NCI-H2171 treated with DMSO at 0.1 percent for 48 hours (cell line): ENCODE data around the gene SMAD2.
"Not testable (repeated sequence)": the region's sequence is repeated elsewhere in the genome, so short reads cannot be mapped to it uniquely, and the experiment has no call there.

ENCODE experiments used
- DNase-seq: peaks from one replicate; lab custom pipeline; 2025; lab: John Stamatoyannopoulos, UW

SMAD2 gene

DNA sequence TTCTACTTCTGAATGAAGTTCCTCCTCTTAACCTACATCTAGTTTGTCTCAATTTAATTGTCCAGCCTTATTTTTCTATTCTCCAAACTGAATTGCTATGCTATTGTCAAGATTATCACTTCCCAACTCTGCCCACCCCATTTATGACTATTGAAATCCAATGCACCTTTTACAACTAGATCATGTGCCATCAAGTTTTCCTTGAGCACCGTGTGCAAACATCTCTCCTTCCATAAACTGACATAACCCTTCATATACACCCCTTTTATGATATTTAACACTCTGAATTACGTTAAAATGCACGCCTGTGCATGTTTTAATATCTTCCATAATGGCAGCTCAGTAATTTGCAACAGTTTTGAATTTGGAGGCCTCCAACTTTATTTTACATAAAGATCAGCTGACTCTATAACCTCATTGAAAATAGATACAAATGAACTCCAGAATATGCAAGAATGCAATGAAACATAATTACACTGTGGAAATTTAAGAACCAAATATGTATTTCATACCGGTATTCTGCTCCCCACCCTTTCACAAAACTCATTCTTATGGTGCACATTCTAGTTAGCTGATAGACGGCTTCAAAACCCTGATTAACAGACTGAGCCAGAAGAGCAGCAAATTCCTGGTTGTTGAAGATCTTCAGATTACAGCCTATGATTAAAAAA, 85.5 kb downstream of the SMAD2 start:
- DNase-seq: no peak

DNA sequence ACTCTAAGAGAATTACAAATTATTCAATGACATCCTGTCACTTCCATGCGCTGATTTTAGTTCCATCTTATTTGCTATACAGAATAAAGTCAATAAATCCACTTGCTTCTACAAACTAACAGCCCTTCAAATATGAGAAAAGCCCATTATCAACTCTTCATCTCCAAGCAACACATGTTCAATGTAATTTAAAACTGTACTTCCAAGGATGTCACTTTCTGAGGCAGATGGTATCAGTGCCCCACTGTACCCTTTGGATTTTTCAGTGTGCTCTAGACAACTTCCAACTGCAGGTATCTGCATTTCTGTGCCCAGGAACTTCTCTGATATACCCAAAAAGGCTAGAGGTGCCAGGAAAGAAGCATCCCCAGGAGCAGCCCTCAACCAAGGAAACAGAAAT, 87.6 kb downstream of the SMAD2 start:
- DNase-seq: peak; percentile 86

- DNase-seq: no peak
Observed at GRCh38 chr18:47838396-47838795, 92.1 kb downstream of the SMAD2 start.

DNA sequence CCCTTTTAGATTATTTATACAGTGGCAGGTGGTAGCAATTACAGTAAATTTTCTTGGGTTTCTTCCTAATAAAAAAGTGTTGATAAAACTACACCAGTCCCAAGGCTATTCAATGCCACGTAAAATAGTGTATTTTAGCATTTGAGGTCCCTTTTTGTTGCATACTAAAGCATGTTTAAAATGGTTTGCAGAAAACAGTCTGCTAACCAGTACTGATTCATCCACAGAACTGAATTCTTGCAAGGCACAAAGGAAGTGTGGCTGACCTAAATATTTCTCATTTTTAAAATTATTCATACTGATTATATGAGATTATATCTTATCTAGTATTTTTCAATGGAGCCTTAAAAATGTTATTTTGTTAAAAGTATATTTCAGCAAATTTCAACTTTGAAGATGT, 98.1 kb downstream of the SMAD2 start:
- no peak for DNase-seq

- no peak for DNase-seq
Observed at GRCh38 chr18:47831351-47831750, 99.1 kb downstream of the SMAD2 start.

DNA sequence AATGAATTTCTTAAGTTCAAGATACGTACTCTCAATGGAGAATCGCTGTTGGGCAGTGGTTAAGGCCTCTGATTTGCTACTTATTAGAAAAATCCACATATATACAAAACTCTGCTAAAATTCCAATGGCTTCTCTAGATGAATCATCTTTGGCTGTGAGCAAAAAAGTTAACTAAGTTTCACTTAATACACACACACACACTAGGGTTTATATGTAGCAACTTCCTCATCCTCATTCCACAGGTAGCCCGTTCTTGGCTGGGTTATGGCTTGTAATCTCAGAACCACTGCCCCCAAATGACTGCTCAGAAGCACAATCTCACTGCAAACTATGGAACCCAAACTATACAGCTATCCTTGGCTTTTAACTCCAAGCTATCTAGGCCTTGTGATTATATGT, 99.7 kb downstream of the SMAD2 start:
- no peak for DNase-seq

DNA sequence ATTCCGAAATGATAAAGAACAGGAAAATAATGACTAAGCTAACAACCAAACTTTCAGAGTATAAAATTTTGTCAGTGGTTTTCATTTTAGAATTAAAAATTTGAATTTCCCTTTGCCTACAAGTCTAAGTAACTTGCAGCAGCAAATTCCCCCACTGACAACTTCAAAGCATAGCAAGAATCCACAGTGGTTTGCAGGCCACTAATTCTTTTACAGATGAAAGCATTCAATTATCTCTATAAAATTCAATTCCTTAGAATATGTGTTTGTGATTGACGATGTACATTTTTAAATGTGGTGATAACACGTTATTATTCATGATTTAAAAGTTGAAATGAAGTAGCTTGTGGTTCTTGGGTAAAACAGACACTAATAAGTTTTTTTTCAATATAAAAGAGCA, 100.6 kb downstream of the SMAD2 start:
- DNase-seq: no peak

- DNase-seq: not testable (repeated sequence)
Observed at GRCh38 chr18:47828031-47828430, 102.4 kb downstream of the SMAD2 start.

DNA sequence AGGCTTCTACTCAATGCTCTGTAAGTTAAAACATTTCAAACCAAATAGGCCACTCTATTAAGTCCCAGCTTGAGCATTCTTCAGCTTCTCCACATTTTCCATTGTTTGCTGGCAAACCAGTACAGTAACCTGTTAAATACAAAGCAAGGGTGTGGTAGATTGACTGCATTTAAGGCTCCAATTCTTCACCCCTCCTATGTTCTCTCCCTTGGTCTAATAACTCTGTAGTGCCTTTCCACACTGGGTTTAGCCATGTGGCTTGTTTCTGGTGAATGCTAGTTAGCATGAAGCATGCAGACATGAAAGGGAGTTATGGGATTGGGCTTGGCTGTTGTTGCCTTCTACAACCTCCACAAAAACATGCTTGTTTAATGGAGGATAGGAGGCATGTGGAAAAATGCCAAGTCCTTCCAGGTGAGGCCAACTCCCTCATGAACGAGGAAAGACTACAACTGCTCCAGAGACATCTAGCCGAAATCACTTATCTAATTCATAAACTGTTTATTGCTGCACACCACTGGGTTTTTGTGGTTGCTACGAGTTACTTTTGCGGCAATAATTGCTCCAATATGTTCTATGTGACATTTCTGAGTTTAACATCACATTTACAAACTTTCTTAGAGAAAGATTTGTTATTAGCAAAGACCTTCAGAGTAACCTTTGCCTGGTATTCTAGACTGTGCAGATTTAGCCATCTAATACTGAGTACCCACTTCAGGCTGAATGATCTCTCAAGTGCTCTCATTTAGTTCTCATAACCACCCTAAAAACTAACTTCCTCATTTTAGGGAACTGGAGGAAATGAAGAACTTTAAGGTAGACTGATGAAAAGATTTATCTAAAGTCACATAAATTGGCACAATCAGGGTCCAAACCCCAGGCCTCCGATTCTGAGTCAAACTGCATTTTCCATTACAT, 104.0 kb downstream of the SMAD2 start:
- no peak for DNase-seq

- no peak for DNase-seq
Observed at GRCh38 chr18:47821314-47821713, 109.1 kb downstream of the SMAD2 start.

DNA sequence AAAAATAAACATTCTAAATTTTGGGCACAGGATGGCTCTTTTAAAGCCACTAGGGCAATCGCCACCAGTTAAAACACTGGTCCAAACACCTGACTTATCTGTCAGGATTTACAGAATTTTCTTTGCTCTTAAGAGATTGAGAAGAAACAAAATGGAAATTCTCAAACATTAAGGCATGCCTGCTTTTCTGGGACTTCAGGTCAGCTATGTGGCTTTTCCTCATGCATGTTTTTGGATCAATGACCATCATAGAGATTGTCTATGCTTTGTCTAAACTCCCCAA, 112.7 kb downstream of the SMAD2 start:
- DNase-seq: no peak

- no peak for DNase-seq
Observed at GRCh38 chr18:47817017-47817794, 113.3 kb downstream of the SMAD2 start.

- DNase-seq: no peak
Observed at GRCh38 chr18:47815486-47816270, 114.8 kb downstream of the SMAD2 start.

GRCh38 chr18:47809420-47809819, 121.0 kb downstream of the SMAD2 start:
- peak; percentile 73 for DNase-seq

DNA sequence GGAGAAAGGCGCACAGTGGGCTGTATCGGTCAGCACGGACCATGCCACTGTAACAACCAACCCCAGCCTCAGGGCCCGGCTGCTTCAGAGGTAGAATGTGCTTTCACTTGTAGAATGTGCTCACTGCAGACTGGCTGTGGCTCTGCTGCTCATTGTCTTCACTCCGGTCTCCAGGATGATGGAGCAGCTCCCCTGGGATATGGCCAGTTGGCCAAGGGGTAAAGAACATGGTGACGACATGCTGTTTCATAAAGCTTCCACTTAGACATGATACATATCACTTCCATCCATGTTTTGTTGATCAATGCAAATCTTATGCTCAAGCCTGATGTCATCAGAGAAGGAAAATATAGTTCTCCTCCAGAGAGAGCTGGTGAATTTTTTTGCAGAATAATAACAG, 127.7 kb downstream of the SMAD2 start:
- DNase-seq: no peak

- no peak for DNase-seq
Observed at GRCh38 chr18:47801817-47802216, 128.6 kb downstream of the SMAD2 start.

DNA sequence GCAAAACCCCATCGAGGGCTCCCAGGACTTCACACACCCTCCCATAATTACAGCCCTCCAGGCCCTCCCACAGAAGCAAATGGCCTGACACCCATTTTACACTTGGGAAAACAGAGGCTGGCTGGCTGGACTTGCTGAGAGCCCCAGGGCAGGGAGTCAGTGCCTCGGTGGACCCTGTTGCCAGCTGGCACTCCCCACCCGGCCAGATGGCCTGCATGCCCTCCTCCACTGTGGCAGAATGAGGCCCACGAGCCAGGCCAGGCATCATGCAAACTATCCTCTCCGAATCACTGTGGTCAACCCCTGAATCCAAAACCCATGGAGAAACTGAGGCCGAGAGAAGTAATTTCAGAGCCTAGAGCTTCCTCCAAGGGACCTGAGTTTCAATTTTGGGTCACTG, 129.7 kb downstream of the SMAD2 start:
- DNase-seq: no peak

DNA sequence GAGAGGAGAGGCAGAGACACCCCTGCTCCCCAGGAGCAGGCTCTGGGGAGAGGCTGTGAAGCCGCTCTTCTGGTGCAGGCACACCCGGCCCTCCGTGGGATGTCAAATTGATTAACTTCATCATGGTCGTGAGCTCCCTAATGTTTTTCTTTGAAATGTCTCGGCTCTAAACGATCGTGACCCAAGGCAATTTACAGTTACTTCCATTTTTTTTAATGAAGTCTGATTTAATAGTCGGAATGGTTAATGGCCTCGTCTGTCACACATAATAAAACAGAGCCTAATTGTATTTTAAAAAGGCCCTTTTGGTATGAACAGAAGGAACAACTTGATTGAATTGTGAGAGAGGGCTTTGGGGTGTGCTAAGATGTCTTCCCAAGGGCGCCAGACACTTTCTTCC, 130.2 kb downstream of the SMAD2 start:
- no peak for DNase-seq

- DNase-seq: no peak
Observed at GRCh38 chr18:47799376-47799775, 131.1 kb downstream of the SMAD2 start.

DNA sequence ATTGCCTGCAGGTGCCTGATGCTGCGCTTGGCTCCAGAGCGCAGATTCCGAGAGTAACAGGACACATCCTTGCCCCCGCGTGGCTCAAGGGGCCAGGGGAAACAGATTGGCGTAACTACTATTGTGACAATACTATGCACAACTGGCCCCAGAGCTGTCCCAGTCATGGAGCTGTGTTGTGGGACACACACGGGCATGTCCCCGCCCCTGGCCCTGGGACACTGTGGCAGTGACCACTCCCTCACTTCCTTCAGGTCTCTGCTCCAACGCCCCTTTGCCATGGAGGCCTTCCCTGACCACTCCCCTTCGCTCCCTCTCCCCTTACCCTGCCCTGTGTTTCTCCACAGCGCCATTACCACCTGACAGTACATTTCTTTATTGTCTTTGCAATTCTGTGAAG, 132.1 kb downstream of the SMAD2 start:
- no peak for DNase-seq

- no peak for DNase-seq
Observed at GRCh38 chr18:47797126-47797525, 133.3 kb downstream of the SMAD2 start.

GRCh38 chr18:47795434-47795814, 135.0 kb downstream of the SMAD2 start:
- DNase-seq: no peak
